ENCODE results near the gene C2orf49.

C2orf49 gene

DNA sequence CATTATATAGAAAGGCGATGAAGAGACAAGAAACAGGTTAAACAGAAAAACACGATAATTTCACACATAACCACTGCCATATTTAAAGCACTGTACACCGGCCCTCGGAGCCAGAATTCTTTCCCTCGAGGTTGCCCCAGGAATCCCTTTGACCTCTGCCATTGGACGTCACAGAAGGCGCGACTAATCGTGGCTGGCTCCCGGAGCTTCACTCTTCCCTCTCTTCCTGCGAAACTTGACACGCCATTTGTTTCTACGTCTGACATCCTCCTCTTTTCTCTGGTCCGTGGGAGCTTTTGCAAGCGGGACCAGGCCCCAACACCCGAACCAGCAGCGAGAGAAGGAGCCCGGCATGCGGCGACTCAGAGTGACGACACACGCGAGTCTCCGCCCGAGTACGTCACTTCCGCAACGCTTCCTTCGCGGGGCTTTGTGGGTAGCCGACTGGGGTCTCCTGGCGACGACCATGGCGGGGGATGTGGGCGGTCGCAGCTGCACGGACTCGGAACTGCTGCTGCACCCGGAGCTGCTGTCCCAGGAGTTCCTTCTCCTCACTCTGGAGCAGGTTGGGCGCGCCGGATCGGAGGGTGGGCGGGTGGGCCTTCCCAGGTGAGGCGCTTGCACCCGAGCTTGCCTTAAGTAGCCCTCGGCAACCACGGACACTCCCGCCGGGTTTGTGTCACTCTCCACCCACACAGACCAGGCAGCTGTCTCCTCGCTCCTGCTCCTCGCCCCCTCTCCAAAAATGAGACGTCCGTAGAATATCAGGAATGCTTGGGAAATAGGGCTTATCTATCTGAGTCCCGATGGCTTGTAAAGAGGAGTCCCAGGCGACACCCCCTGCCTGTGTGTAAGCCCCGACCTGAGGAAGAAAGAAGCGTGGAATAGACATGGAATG, at the start of gene C2orf49:
C2orf49 (plus strand) TSS at position 419 of the 898 bp plus-strand sequence; CDS start at position 467, 48 bp downstream.
- peak; percentile 84 for DNase-seq

DNA sequence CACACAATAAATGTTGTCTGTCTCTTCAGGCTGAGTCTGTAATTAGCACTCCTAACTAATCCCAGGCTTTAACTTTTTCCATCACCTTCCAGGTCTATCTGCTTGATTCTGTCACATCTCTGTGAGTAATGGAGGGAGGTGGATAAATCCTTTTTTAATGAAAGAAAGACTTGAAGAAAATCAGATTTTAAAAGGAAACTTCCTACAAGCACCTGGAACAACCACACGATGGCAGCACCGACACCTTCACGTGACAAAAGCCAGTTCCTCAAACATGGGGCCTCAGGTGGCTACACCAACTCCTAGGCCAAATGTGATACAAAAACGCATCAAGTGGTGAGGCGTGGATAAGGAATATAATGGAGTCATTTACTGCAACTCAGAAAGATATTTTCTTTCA, 49.6 kb upstream of the C2orf49 start:
- DNase-seq, result no peak

DNA sequence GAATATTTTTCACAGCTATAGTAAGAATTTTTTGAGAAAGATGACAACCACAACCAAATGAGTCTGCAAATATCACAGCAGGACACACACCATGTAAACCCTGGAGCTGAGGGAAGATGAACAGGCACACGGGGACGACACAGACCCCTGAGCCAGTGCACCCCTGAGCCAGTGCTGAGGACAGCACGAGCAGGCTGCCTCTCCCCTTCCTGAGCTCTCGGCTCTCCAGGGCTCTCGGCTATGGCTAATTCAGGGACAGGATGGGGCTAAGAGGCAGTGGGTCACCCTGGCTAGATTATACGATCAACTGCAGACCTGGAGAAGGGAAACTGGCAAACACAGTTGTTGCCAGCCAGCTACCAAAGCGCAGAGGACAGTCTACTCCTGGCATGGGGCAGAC, 49.2 kb upstream of the C2orf49 start:
- no peak for DNase-seq

DNA sequence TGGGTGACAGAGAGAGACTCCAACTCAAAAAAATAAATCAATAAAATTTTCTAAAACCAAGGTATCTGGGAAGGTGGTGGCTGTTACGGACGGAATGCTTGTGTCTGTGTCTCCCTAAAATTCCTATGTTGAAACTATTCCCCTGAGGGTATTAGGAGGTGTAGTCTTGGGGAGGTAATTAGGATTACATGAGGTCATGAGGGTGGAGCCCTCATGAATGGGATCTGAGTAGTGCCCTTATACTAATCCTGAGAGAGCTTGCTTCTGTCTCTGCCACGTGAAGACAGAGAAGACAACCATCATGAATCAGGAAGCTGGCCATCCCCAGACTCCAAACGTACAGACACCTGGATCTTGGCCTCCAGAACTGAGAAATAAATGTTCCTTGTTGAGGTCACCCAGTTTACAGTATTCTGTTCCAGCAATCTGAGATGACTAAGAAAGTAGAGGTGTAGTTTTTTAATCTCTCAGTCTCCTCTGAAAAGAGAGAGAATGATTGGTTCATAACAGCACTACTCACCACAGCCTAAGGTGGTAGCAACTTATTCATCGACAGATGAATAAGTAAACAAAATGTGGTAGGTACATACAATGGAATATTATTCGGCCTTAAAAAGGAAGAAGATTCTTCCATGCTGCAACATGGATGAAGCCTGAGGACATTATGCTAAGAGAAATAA, 46.2 kb upstream of the C2orf49 start:
- DNase-seq, result no peak

DNA sequence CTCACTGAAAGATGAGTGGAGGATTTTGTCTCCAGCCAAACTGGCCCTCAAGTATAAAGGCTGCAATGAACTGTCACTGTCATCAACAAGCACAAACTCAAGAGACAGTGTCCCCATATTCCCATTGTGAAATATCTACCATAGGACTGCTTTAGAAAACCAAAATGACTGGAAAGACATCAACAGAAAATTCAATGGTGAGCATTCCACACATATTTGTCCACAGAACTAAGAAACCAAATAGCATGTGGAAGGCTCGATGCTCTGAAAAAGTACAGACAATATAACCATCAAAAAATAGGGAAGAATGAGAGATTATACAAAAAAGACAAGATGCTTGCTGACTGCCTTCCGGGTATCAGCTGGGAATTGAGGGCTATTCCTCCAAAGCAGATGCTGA, 45.4 kb upstream of the C2orf49 start:
- DNase-seq, result no peak

DNA sequence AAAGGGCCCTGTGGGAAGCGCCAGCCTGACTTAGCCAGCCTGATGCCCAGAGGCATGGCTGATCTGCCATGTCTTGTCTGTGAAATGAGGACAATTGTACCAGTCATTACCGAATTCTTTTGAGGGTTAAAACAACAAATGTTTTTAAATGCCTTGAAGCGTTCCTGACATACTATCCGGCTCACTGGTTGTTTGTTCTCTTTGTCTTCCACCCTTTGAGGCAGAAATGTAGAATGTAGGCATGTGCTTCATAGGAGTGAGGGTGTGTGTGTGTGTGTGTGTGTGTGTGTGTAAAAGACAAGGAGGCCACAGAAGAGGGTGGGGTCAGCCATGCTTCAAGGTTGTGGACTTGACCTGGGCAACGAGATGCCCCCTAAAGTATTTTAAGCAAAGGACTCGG, 43.3 kb upstream of the C2orf49 start:
- DNase-seq, result no peak

DNA sequence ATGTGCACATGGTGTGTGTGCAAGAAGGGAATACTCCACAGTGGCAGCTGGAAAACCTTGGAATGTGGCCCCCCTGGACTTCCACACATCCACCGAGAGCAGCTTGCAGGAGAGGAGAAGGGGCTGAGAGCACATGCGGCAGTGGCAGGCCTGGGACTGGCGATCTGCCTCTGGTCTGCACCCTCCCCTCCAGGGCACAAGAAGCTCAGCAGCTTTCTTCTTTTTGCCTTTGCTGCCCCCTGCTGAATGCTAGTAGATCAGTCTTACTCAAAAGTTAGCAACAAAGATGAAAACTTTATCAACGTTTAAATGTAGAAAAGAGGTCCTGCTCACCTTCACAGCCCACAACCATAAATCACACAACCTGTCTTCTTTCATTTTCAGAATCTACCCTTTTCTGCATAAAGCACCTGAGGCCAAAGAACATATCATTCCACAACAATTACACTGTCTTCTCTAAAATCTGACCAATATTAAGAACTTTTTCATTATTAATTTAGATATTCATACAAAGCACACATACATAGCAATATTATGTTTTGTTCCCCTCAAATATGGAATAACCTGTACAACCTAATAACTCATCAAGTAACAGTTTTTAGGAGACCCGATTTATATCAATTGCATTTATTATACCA, 42.4 kb upstream of the C2orf49 start:
- no peak for DNase-seq

DNA sequence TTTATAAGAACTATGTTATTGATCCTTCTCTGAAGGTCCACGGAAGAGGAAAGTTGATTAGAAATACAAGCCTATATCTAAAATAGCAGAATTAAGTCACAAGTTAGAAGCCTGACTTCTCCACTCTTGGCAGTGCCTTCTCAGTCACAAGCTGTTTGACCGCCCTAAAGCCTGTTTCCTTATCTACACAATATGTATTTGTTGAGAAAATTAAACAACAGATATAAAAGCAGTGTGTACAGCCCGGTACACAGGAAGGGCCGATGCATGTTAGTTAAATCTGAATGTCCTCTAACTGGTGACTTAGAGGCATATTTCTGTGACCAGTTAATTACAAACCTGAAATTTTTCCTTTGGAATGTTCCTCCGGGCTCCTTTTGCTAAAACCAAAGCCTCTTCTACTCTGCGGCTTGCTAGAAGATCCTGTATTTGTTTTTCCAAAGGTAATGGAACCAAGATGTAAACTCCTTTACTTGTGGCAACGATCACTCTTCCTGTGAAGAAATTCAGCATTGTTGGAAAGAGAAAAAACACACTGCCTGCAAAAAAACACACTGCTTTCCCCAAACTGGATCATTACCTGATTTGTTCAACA, 41.2 kb upstream of the C2orf49 start:
- no peak for DNase-seq

DNA sequence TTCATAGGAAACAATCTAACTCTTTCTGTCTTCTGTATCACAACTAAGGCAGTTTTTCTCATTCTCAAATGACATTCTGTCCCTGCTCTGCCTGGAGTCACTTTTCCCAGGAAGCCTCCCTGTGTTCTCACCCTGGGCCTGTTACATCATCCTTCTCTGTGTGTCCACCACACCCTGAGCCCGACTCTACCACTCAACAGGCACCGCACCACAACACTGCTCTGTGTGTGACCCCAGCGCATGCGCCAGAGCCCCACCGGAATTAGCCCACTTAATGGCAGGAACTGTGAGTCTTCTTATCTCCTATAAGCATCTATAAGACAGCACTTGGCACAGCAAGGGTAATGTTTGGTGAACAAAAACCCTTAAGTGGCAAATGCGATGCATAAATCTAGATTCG, 40.1 kb upstream of the C2orf49 start:
- no peak for DNase-seq

DNA sequence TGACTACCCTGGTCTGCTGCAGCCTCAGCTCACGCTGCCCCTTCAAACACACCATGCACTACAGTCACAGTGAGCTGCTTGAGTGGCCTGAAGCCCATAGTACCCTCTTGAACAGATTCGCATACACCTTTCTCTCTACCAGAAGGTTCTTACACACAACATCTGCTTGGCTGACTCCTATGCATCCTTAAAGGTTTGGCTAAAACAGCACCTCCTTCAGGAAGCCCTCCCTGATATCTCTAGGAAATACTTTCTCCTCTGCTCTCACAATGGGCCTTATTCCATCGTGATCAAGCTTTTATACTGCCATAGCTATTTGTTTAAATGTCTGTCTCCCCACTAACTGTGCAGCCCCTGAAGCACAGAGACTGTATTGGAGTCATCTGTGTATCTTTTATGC, 39.3 kb upstream of the C2orf49 start:
- no peak for DNase-seq

DNA sequence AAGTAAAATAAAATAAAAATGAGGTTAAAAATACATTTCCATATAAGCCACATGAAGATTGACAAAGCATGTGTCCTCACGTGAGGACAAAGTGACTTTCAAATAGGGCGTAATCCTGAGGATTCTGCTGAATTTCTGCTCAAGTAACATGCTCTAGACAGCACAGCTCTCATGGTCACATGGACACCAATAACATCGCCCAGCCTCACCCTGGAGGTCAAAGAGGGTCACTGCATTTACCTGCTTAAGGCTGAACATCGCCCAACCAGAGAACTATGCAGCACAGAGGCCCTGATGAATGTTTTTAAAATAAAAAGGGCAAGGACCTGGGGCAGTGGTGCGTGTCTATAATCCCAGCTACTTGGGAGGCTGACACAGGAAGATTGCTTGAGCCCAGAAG, 38.0 kb upstream of the C2orf49 start:
- no peak for DNase-seq

DNA sequence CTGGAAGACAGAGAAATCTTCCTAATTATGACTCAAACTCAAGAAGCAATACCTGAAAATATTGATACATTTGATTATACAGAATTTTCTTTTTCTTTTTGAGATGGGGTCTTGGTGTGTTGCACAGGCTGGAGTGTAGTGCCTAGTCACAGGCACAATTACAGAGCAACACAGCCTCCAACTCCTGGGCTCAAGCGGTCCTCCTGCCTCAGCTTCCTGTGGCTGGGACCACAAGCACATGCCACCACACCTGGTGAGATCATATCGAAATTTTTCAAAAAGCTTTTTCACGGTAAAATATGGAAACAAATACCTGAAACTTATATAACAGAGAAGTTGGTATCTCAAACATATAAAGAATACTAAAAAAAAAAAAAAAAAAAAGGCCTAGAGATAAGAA, 35.7 kb upstream of the C2orf49 start:
- no peak for DNase-seq

DNA sequence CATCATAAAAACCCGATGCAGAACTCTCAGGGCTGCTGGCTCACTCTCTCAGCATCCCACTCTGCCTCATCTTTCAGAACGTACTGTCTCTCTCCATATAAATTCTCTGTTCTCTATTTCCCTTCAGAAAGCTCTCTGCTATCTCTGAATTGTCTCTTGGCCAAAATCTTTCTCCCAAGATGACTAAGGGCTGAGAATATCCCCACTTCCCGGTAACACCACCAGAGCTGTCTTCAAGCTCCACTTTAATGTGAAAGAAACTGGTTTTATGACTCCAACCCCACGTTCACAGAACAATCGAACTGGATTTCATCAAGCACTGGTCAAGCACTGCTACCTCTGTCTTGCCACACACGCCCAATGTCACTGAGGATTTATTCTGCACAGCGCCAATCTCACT, 30.2 kb upstream of the C2orf49 start:
- no peak for DNase-seq

DNA sequence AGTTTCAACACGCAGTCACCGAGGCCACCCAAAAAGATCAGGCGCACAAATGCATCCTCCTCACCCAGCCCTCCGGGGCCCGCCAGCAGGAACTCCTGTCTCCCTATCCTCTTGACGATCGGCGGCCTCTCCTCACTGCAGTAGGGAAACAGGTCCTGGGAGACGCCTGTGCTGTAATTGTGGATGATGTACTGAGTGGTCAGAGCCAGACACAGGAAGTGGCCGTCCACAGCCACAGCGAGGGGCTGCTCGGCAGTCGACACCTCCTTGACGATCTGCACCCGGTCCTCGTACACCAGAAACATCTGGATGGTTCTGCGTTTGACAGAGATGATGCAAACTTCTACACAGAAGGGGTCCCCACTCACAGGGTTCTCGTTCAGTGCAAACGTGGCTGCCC, 29.8 kb upstream of the C2orf49 start:
- no peak for DNase-seq

DNA sequence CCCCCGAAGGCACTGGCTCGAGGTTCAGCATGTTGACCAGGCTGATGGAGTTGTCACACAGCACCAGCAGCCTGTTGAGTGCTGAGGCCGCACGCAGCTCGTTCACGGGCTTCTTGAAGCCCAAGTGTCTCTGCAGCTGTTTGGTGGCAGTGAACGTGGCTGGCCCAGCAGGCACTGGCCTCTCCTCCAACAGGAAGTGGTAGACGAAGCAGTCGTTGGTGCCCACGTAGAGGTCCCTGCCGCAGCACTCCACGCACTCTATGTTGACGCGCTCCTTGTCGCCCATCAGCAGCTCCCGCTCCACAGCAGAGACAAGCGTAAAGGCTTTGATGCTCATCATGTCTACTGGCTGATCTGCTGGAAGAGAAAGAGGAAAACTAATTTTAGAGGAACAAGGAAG, 29.4 kb upstream of the C2orf49 start:
- DNase-seq, result no peak

DNA sequence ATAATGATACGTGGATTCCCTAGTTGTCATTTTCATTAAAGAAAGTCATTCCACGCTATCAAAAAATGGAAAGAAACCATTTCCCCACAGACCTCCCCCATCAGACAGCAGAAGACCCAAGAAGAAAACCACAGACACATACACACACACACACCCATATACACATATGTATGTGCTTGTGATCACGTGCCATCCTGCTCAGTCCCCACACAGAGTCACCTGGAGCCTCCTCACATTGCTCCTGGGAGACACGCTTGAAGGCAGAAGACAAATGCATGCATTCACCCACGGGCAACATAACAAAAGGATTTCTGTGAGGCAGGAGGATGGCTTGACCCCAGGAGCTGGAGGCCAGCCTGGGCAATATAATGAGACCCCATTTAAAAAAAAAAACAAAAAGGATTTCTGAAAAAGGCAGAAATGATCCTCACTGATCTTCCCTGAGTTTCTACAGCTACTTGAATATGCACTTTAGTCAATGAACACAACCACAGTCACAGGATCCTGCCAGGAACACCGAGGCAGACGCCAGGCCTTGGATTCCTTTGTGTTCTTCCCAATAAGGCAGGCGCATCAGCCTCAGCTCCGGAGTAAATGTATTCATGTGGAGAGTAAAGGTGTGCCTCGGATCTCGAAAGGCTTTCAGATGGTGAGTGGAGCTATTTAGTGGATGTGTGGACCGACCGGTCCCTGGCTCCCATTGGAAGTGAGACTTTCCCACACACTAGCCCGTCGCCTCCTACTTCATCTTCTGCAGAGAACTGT, 28.8 kb upstream of the C2orf49 start:
- DNase-seq, result no peak

DNA sequence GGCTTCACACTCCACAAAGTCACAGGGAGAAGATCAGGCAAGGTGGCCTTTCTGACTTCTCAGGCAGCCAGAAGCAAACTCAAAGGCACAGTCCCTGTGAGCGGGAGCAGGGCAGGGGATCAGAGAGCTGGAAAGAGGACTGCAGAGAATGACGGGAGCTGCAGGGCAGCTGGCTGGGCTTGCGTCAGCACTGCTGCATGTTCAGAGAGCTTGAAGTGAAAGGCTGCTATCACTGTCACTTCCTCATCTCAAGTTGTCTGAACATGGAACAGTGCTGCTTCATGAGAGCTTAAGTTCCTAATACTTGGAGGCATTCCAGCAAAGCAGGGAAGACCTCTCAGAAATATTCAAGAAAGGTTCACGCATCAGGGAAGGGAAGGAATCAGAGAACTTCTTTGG, 28.2 kb upstream of the C2orf49 start:
- DNase-seq, result no peak

DNA sequence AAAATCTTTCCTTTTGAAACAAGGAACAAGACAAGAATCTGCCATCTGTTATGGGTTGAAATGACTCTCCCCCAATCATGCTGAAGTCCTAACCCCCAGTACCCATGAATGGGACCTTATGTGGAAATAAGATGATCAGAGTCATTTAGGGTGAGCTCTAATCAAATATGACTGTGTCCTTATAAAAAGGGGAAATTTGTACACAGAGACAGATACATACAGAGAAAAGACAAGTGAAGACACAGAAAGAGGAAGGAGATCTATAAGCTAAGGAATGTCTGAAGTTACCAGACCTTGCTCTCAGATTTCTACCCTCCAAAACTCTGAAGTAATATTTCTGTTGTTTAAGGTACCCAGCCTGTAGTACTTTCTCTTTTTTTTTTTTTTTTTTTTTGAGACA, 23.5 kb upstream of the C2orf49 start:
- no peak for DNase-seq

DNA sequence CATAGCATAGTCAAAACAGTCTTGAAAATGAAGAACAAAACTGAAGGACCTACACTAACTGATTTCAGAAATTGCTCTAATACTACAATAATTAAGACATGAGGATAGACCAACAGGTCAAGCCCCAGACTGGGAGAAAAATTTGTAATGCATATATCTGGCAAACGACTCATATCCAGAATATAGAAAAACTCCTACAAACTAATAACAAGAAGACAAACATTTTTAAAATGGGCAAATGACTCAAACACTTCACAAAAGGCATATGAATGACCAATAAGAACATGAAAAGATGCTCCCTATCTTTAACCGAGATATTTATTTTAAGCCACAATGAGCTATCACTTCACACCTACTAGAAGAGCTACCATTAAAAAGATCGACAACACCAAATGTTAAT, 22.0 kb upstream of the C2orf49 start:
- no peak for DNase-seq

DNA sequence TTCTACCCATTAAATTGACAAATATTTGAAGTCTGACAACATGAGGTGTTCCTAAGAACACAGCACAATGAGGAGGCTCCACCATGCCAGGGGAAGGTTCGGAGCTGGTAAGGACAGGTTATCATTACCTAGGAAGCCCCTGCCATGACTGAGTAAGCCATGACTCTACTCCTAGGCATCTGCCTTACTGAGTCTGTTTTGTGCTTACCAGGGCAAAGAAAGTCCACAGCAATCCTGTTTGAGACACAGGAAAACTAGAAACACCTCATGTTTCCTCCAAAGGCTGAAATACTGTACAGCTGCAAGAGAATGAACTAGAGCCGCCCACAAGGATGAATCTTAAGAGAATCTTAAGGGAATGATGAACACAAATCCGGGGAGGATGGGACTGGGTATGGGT, 19.4 kb upstream of the C2orf49 start:
- no peak for DNase-seq

DNA sequence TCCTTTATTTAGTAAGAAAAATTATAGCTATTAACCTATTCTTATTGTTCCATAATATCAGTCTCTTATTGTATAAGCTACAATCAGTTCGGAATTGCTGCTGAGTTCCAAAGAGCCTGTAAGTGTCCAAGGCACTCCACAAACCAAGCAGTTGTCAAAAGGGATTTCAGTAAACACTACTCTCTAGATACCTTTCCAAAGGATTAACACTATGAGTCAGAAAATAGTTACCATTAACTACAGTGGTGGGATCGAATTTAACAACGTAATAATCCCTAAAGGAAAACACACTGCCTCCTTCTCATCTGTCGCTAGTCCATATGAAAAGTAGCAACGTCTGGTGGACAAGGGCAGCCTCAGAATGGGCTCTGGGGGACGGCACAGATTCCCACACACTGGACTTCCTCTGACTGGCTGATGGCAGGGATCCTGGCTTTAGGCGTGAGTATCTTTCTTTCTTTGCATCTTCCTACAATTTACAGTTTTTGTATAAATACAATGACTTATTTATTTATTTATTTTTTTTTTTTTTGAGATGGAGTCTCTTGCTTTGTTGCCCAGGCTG, 16.6 kb upstream of the C2orf49 start:
- DNase-seq, result no peak

DNA sequence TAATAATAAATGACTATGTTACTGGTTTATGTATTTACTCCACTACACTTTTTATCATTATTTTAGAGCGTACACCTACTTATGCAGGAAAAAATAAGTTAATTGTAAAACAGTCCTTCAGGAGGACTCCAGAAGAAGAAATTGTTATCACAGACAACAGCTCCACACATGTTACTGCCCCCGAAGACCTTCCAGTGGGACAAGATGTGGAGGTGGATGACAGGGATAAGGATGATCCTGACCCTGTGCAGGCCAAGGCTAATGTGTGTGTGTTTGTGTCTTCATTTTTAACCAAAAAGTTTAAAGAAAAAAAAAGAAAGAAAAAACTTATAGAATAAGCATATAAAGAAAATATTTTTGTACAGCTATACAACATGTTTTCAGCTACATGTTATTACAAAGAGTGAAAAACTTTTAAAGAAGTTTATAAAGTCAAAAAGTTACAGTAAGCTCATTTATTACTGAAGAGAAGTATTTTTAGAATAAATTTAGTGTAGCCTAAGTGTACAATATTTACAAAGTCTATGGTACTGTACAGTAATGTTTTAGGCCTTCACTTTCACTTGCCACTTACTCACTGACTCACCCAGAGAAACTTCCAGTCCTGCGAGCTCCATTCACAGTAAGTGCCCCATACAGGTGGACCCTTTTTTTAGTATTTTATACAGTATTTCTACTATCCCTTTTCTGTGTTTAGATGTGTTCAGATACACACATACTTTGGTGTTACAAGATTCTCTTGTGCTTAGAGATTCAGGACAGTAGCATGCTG, 15.3 kb upstream of the C2orf49 start:
- DNase-seq, result no peak
